HL-60 (cell line): ENCODE results near the gene KCNQ5.

Experiments used
- DNase-seq, 2 experiments: peaks; one replicate each; pipeline ENCODE4 v3.0.0-alpha.2; 2010 to 2020; ENCODE audit warnings: low read depth in 1 of 2, low spot score in 1 of 2
- H3K27ac ChIP-seq: fragments of 250-450 bp; sonication (Bioruptor Pico); replicated peaks from 2 replicates; pipeline ENCODE4 v1.5.1; 2020; ENCODE audit warnings: mild to moderate bottlenecking, moderate library complexity
- H3K27me3 ChIP-seq: fragments of 250-450 bp; sonication (Bioruptor Pico); 2 replicates; pipeline ENCODE4 v1.5.1; 2021; ENCODE audit warnings: mild to moderate bottlenecking, moderate library complexity; ENCODE audit not compliant: insufficient read depth, poor library complexity, severe bottlenecking
- H3K4me3 ChIP-seq: replicated peaks from 2 replicates; pipeline ENCODE4 v1.5.1; 2011; ENCODE audit warnings: mild to moderate bottlenecking, control low read depth, low read length; ENCODE audit not compliant: insufficient read depth
- CTCF ChIP-seq: IDR thresholded peaks from one replicate; pipeline ENCODE4 v1.5.1; 2011; ENCODE audit warnings: low read length, control low read depth, inconsistent platforms; ENCODE audit not compliant: insufficient read depth
- GABPA ChIP-seq: IDR thresholded peaks from 2 replicates; pipeline ENCODE4 v1.6.1; 2012; ENCODE audit warnings: low read depth
- POLR2AphosphoS5 ChIP-seq: IDR thresholded peaks from 2 replicates; pipeline ENCODE4 v1.6.1; 2012; ENCODE audit warnings: low read depth
- REST ChIP-seq: IDR thresholded peaks from 2 replicates; pipeline ENCODE4 v1.6.1; 2012; ENCODE audit warnings: low read depth; ENCODE audit not compliant: insufficient replicate concordance
- SPI1 ChIP-seq: IDR thresholded peaks from 2 replicates; pipeline ENCODE4 v1.6.1; 2012; ENCODE audit warnings: low read depth, mild to moderate bottlenecking, borderline replicate concordance

Gene KCNQ5

GRCh38 chr6:72809746-72810379 is 188.0 kb downstream of the KCNQ5 start:
- no peak for DNase-seq
- TF ChIP-seq CTCF (no peak), SPI1 (no peak), POLR2AphosphoS5 (no peak), REST (no peak), GABPA (no peak)
- H3K27me3 ChIP-seq = no peaks in the 10 kb centered on the region
- no peak overlapping the region for H3K4me3 ChIP-seq
- H3K27ac ChIP-seq = no peak overlapping the region

GRCh38 chr6:72810571-72811280 is 188.9 kb downstream of the KCNQ5 start:
- TF ChIP-seq REST (no peak), GABPA (no peak), POLR2AphosphoS5 (no peak)
- no peak for DNase-seq
- no peaks in the 10 kb centered on the region for H3K27me3 ChIP-seq
- H3K27ac ChIP-seq = no peak overlapping the region
- no peak overlapping the region for H3K4me3 ChIP-seq

GRCh38 chr6:72811971-72812421 is 190.1 kb downstream of the KCNQ5 start:
- DNase-seq = no peak
- TF ChIP-seq GABPA (no peak), REST (no peak), SPI1 (no peak), CTCF (no peak), POLR2AphosphoS5 (no peak)
- Histone ChIP-seq H3K4me3 (no peak overlapping the region), H3K27me3 (no peaks in the 10 kb centered on the region), H3K27ac (peak overlapping the region; percentile 79)
